GM21723 (cell line): ENCODE results near the gene CD63.

ENCODE experiments used
- ATAC-seq: cut with Tn5 transposase; IDR thresholded peaks from one replicate; pipeline ENCODE4 v1.9.1; 2021; ENCODE audit warnings: mild to moderate bottlenecking, moderate library complexity; ENCODE audit not compliant: unreplicated experiment

CD63 gene

GRCh38 chr12:55707219-55707671, 21.6 kb downstream of the CD63 start:
- no peak for ATAC-seq

DNA sequence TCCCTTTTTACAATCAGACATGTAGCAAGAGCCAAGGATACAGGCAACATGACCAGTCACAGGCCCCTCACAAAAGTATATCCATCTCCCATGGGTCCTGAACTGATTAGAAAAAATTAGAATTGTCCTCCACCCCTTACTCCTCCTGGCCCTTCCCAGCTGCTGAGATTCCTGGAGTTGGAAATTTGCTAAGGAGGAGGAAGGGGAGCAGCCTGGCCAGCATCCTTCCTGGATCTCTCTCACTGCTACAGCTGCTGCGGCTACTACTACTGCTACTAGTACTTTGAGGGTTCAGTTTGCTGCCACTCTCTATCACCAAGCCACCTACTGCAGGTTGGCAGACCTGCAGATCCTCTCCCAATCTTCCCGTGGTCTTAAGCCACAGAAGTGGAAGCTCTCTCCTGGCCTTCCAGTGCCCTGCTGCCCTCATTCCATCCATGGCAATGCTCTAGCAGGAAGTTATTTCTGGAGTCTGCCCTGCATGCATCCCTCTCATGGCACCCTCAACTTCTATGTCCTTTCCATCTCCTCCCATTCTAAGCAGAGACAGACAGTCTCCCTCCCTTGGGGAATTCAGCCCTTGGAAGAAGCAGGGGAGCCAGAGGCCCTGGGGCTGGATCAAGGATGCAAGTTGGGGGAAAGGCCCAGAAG, 22.1 kb downstream of the CD63 start:
- ATAC-seq: no peak

GRCh38 chr12:55705782-55706402, 22.9 kb downstream of the CD63 start:
- ATAC-seq: no peak

DNA sequence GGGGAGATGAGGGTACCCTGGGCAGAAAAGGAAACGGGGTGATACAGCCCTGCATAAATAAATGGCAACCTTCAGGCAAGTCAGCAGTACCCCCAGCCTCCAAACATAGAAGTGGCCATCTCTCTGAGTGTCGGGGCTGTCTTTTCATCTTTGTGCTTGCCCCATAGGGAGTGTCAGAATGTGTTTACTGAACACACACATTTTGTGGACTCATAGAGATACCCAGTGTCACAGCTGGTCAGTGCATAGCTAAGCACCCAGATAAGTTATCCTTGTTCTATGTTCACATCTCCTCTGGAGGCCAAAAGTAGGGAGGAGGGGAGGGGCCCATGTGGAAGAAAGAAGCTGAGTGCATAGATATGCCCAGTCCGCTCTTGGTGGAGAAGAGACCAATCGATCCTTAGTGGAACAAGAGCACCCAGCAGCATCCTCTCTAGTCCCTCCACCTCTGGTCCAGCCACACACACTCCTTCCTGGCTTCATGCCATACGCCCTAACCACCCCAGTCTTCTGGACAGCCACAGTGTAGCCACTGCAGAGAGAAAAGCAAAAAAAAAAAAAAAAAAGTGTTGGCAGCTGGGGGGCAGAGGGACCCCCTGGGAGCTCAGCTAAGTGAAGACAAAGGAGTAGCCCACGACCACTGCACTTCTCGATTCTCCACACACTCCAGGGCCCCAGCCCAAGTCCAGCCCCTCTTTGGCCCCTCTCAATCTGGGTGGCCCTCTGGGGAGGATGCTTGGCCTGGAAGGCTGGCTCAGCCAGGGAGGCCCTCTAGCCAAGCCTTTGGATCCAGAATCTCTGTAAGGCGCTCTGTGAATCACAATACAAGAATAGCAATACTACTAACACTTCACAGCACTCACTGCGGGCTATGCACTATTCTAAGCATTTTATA, 23.7 kb downstream of the CD63 start:
- no peak for ATAC-seq

DNA sequence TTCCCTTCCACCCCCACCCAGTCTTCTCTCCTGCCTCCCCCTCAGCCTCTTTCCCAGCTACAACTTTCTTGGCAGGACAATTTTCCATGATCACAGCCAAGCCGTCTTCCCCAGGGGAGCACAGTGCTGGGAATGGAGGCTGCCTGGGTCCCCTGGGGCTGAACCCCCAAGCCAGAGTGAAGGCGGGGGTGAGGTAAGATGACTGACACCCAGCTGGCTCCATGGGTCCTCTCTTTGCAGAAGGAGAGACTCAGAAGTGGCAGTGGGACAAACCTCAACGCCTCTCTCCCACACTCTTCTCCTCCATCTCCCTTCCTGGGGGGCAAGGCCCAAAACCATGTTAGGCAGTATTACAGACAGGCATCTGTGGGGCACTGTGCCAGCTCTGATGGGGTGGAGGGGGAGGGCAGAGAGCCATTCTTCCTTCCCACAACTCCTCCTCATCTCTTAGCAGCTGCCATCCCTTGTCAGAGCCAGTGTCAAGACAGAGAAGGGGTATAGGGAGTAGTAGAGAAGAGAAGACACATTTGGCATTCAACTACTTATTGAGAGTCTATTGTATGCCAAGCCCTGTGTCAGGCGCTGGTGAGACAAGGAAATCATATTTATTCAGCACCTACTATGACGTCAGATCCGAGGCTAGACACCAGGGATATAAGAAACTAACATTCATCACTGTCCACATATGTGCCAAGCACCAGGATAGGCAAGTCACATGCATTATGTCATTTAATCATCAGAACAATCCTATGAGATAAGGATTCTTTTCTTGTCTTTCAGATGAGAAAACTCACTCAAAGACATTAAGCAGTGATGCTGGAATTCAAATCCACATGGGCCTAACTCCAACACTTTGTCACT, 24.7 kb downstream of the CD63 start:
- no peak for ATAC-seq

- ATAC-seq: no peak
These were observed 25.5 kb downstream of the CD63 start for GRCh38 chr12:55703288-55703687.

GRCh38 chr12:55702861-55703260, 25.9 kb downstream of the CD63 start:
- no peak for ATAC-seq

DNA sequence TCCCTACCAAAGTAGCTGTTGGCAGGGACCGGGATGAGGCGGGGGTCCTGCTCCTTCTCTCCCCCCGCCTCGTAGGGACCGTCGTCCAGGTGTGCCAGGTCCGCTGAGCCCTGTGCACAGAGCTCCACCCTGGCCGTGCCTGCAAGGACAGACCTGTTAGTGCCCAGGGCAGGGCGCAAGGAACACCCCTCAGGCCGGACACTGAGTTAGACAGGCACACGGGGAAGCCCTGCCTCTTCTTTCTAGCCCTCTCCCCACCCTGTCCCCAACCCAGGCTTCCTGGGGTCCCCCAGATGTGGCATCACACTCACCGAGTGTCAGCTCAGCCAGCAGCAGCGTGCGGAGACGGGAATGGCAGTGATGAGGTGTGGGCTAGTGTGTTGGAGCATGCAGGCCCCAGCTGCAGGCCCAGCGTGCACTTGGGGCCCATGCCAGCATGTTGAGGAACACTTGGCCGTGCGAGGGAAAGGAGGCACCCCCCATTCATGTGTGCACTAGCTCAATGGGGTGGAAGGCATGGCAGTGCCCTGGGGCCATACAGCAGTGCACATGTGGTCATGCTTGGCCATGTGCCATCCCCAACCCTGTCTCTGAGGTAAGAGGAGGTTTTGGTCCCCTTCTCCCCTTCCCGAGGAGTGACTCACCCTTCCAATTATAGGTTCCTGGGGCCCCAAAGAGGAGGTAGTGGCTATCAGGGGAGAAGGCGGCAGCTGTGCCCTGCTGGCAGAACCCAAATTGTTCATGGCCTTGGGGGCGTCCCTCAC, 28.4 kb downstream of the CD63 start:
- no peak for ATAC-seq

- no peak for ATAC-seq
These were observed 29.2 kb downstream of the CD63 start for GRCh38 chr12:55699471-55700055.

GRCh38 chr12:55698965-55699364, 29.8 kb downstream of the CD63 start:
- no peak for ATAC-seq

- no peak for ATAC-seq
These were observed 30.4 kb downstream of the CD63 start for GRCh38 chr12:55698241-55698955.

DNA sequence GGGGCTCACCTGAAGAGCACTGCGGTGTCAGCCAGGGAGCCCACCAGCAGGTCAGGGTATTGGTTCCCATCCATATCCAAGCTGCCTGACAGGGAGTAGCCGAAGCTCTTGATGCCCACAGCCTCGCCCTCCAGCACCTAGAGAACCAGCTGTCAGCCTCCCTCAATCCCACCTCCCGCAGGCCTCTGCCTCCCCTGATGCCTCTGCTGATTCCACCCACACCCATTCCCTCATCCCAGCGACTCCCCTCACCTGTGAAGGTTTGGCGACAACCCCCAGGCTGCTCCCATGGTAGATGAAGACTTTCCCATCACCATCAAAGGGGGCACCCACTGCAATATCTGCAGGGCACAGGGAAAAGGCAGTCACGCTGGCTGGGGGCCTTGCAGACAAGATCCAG, 31.1 kb downstream of the CD63 start:
- no peak for ATAC-seq

DNA sequence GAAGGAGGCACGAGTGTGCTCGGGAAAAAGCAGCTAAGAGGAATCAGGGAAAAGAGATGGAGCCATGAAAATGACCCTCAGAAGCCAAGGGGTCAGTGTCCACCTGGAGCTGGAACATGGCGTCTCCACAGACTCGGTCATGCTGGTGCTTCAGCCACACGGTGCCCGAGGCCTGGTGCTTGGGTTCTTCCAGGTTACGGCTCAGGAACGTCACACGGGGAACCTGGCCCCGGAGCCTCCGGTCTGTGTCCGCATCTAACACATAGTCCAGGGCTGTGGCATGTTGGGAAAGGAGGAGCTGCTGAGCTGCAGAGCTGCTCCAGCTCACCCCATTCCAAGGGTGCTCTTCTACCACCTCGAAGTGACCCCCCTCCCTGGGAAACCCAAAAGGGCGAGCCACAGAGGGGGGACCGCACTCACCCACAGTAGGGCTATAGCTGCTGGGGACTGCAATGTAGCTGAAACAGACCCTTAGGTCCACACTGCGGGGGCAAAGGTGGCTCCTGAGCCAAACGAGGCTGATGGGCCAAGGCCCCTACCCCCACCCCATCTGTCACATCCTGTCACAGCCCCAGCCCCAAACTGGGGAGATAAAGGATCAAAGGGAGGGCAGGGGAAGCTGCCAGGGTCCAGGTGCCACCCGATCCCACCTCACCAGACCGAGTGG, 31.9 kb downstream of the CD63 start:
- ATAC-seq: no peak

- no peak for ATAC-seq
These were observed 32.7 kb downstream of the CD63 start for GRCh38 chr12:55696141-55696540.

GRCh38 chr12:55695349-55695748, 33.5 kb downstream of the CD63 start:
- ATAC-seq: no peak

- ATAC-seq: no peak
These were observed 34.2 kb downstream of the CD63 start for GRCh38 chr12:55694651-55695050.

DNA sequence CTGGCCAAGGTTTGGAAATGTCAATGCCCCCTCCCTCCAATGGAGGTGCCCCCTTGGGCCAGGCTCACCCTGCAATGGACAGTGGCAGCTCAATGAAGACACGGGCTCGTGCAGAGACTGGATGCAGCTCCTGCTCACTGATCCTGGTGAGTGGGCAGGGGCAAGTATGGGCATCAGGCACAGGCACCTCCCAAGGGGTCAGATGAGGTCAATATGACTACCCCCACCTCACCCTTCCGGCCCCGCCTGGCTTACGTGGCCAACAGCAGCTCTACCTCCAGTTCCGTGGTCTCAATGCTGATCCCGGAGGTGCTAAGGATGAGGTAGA, 34.7 kb downstream of the CD63 start:
- ATAC-seq: no peak

DNA sequence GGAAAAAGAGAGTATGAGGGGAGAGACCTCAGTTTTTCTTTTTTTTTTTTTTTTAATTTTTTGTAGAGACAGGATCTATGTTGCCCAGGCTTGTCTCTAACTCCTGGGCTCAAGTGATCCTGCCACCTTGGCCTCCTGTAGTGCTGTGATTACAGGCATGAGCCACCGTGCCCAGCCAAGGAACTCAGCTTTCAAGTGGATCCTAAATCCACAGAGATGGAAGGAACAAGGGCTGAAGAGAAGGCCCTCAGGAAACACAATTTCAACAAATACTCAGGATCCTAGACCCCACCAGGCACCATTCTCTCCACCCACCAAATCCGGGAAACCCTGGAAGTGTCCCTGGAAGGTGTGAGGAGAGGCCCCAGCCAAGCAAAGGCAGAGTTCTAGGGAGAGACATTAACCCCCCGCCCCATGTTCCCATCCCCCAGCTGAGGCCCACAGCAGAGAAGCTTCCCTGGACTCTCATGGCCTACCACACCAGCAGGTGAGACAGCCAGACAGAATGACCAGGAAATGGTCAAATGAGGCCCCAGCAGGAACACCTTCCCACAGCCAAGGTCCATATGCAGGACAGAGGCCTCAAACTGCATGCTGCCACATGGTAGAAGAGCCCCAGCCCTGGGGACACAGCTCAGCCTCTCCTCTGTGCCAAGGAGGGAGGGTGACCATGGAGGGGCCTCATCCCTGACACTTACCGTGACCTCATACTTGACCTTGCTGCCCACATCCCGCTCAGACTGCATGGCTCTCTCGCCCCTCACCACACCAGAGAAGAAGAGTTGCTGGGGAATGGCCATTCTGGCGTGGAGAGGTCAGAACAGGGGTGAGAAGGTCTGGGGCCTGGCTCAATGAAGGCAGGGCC, 35.3 kb downstream of the CD63 start:
- ATAC-seq: no peak
